Measurements from ENCODE around the gene NCL. TPM values are rescaled to one million over a fixed set of nuclear protein-coding genes. Genes with fewer than 3 reads are reported as not detected.

Gene NCL
- polyA plus RNA-seq, 1 donor = 541 TPM

GRCh38 chr2:231489990-231490389 lies 25.7 kb upstream of the NCL start:
- no CpG with 5 or more reads among the region's 14 CpGs for WGBS (ENCODE audit: insufficient coverage, low lambda C conversion rate)
- no peak for DNase-seq
- Histone ChIP-seq H3K36me3 (ENCODE audit: control insufficient read depth, insufficient read depth, low read length) (no peaks in the 10 kb centered on the region), H3K9me3 (ENCODE audit: control insufficient read depth, low read depth, low read length) (no peaks in the 10 kb centered on the region), H3K4me3 (ENCODE audit: low read length) (no peak overlapping the region), H3K4me1 (ENCODE audit: control insufficient read depth, insufficient read depth, low read length) (no peaks in the 10 kb centered on the region), H3K27ac (ENCODE audit: low read length) (no peak overlapping the region), H3K27me3 (ENCODE audit: control insufficient read depth, insufficient read depth, low read length) (no peaks in the 10 kb centered on the region)

GRCh38 chr2:231488331-231488730 lies 24.0 kb upstream of the NCL start:
- no peaks in the 10 kb centered on the region for H3K36me3 ChIP-seq (ENCODE audit: control insufficient read depth, insufficient read depth, low read length)
- H3K27me3 ChIP-seq (ENCODE audit: control insufficient read depth, insufficient read depth, low read length) = no peaks in the 10 kb centered on the region
- H3K9me3 ChIP-seq (ENCODE audit: control insufficient read depth, low read depth, low read length) = peaks cover 5% of the 10 kb centered on the region
- H3K4me1 ChIP-seq (ENCODE audit: control insufficient read depth, insufficient read depth, low read length) = no peaks in the 10 kb centered on the region
- WGBS (ENCODE audit: insufficient coverage, low lambda C conversion rate) = 100% methylated on average over 1 of the region's 5 CpGs
- H3K4me3 ChIP-seq (ENCODE audit: low read length) = no peak overlapping the region
- no peak overlapping the region for H3K27ac ChIP-seq (ENCODE audit: low read length)
- DNase-seq = no peak

- peaks cover 4% of the 10 kb centered on the region for H3K4me1 ChIP-seq (ENCODE audit: control insufficient read depth, insufficient read depth, low read length)
- H3K36me3 ChIP-seq (ENCODE audit: control insufficient read depth, insufficient read depth, low read length) = no peaks in the 10 kb centered on the region
- no peaks in the 10 kb centered on the region for H3K27me3 ChIP-seq (ENCODE audit: control insufficient read depth, insufficient read depth, low read length)
- 80% methylated on average over 1 of the region's 6 CpGs for WGBS (ENCODE audit: insufficient coverage, low lambda C conversion rate)
- peaks cover 7% of the 10 kb centered on the region for H3K9me3 ChIP-seq (ENCODE audit: control insufficient read depth, low read depth, low read length)
- H3K27ac ChIP-seq (ENCODE audit: low read length) = no peak overlapping the region
- no peak for DNase-seq
- H3K4me3 ChIP-seq (ENCODE audit: low read length) = no peak overlapping the region
These were observed 22.7 kb upstream of the NCL start for GRCh38 chr2:231486851-231487596.

DNA sequence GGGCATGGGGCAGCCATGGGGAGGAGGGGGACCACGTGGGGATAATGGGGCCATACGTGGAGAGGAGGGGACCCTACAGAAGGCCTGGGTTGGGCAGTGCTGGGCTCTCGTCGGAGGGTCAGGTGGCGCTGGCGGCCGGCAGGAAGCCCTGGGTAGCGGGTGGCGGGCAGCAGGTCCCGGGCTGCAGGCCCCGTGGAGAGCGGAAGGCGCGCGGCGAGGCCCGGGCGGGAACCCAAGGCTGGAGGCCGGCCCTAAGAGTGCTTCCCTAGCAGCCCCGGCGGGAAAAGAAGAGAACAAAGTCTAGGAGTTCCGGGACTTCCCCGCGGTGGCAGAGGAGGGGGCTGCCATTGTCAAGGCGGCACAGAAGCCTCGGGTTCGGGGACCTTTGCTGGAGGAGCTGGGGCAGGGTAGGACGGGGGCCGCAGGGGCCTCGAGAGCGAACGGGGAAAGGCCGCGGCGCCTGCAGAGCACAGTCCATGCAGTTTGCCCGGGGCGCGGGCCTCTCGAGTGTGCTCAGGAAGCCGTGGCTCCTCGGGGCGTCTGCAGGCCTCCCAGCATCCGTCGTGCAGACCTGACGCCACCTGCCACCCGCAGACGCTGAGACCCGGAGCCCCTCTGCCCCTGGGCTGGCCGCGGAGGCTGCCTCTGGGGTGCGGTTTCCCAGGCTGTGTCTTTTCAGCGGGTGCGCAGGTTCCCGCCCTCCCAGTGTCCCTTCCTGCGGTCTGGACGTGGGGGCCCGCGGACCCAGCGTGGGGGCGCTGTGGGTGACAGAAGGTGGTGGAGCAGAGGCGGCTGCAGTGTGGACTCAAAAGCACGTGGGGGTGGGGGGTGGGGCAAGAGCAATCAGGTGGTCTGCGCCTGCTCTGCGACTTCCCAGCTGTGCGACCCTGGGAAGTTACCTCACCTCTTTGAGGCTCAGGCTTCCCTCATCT lies 19.4 kb upstream of the NCL start:
- Histone ChIP-seq H3K27ac (ENCODE audit: low read length) (peak overlapping the region; percentile 59), H3K9me3 (ENCODE audit: control insufficient read depth, low read depth, low read length) (peaks cover 7% of the 10 kb centered on the region), H3K36me3 (ENCODE audit: control insufficient read depth, insufficient read depth, low read length) (no peaks in the 10 kb centered on the region), H3K4me3 (ENCODE audit: low read length) (peak overlapping the region; percentile 46), H3K4me1 (ENCODE audit: control insufficient read depth, insufficient read depth, low read length) (peaks cover 4% of the 10 kb centered on the region), H3K27me3 (ENCODE audit: control insufficient read depth, insufficient read depth, low read length) (no peaks in the 10 kb centered on the region)
- no CpG with 5 or more reads among the region's 65 CpGs for WGBS (ENCODE audit: insufficient coverage, low lambda C conversion rate)
- DNase-seq = peak in 1 of 2 donors; percentile 31

DNA sequence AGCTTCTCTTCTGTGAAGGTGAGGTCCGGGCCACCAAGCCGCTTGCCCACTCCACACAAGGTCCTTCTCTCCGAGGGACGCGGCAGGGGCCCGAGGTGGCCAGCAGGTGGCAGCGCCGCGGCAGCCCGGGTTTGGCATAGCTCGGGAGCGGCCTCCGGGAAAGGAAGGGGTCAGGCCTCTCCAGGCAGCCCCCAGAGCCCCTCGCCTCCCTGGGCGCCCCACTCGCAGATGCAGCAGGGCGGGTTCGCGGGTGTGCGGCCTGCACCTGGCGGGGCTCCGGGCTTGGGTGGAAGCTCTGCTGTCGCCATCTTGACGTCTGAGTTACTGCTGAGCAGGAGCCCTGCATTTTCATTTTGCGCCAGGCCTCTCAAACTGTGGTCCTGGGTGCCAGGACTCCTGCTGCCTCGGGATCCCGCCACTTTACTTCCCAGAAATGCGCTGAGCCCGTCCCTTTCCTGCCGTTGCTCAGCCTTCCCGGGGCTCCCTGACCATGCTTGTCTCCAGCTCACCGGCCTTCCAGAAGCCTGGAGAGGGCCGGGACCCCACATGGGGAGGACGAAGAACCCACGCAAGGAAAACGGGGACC lies 18.6 kb upstream of the NCL start:
- peak overlapping the region; percentile 46 for H3K4me3 ChIP-seq (ENCODE audit: low read length)
- H3K36me3 ChIP-seq (ENCODE audit: control insufficient read depth, insufficient read depth, low read length) = no peaks in the 10 kb centered on the region
- WGBS (ENCODE audit: insufficient coverage, low lambda C conversion rate) = no CpG with 5 or more reads among the region's 36 CpGs
- peak; percentile 31 to 48 for DNase-seq
- peak overlapping the region; percentile 59 for H3K27ac ChIP-seq (ENCODE audit: low read length)
- H3K27me3 ChIP-seq (ENCODE audit: control insufficient read depth, insufficient read depth, low read length) = no peaks in the 10 kb centered on the region
- peaks cover 4% of the 10 kb centered on the region for H3K4me1 ChIP-seq (ENCODE audit: control insufficient read depth, insufficient read depth, low read length)
- peaks cover 7% of the 10 kb centered on the region for H3K9me3 ChIP-seq (ENCODE audit: control insufficient read depth, low read depth, low read length)

DNA sequence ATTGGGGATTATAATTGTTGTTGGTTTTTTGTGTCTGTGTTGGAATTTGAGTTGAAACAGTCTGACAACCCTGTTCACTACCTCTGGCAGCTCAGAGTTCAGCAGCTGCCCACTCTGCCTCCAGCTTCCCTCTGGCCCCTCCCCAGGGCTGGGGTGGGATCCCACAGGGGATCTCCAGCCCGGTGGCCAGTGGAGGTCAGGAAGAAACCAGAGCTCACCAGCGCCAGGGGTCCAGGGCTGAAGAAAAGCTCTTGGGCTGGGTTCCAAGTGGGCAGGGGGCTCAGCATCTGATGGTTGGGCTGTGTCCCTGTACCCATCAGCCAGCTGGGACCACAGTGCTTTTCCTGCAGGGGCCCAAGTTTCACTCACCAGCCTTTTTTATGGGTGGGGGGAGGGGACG lies 16.5 kb upstream of the NCL start:
- no CpG with 5 or more reads among the region's 3 CpGs for WGBS (ENCODE audit: insufficient coverage, low lambda C conversion rate)
- H3K4me1 ChIP-seq (ENCODE audit: control insufficient read depth, insufficient read depth, low read length) = peaks cover 4% of the 10 kb centered on the region
- H3K36me3 ChIP-seq (ENCODE audit: control insufficient read depth, insufficient read depth, low read length) = no peaks in the 10 kb centered on the region
- peaks cover 7% of the 10 kb centered on the region for H3K9me3 ChIP-seq (ENCODE audit: control insufficient read depth, low read depth, low read length)
- DNase-seq = no peak
- no peak overlapping the region for H3K4me3 ChIP-seq (ENCODE audit: low read length)
- no peak overlapping the region for H3K27ac ChIP-seq (ENCODE audit: low read length)
- no peaks in the 10 kb centered on the region for H3K27me3 ChIP-seq (ENCODE audit: control insufficient read depth, insufficient read depth, low read length)

DNA sequence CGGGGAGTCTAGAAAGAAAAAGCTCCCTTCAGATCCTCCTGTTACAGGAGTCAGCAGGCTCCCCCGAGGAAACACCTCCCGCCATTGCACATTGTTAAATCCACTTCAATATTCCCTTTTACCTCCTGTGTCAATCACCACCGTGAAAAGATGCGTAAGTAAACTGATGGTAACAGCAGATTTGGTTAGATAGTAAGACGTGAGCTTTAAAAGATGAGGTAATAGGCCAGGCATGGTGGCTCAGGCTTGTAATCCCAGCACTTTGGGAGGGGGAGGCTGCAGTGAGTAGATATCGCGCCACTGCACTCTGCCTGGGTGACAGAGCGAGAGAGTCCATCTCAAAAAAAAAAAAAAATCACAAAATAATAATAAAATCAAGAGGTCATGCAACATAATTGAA lies 15.2 kb upstream of the NCL start:
- Histone ChIP-seq H3K36me3 (ENCODE audit: control insufficient read depth, insufficient read depth, low read length) (no peaks in the 10 kb centered on the region), H3K4me3 (ENCODE audit: low read length) (no peak overlapping the region), H3K4me1 (ENCODE audit: control insufficient read depth, insufficient read depth, low read length) (peaks cover 4% of the 10 kb centered on the region), H3K27ac (ENCODE audit: low read length) (no peak overlapping the region), H3K9me3 (ENCODE audit: control insufficient read depth, low read depth, low read length) (peaks cover 7% of the 10 kb centered on the region), H3K27me3 (ENCODE audit: control insufficient read depth, insufficient read depth, low read length) (no peaks in the 10 kb centered on the region)
- WGBS (ENCODE audit: insufficient coverage, low lambda C conversion rate) = no CpG with 5 or more reads among the region's 9 CpGs
- DNase-seq = no peak

DNA sequence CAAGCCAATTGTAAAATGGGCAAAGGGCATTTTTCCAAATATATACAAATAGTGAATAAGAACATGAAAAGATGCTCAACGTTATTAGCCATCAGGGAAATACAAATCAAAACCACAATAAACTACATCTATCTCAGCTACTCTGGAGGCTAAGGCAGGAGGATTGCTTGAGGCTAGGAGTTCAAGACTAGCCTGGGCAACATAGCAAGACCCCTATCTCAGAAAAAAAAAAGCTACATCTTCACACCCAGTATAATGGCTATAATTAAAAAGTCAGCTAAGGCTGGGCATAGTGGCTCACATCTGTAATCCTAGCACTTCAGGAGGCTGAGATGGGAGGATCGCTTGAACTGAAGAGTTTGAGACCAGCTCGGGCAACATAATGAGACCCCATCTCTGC lies 12.6 kb upstream of the NCL start:
- Histone ChIP-seq H3K27ac (ENCODE audit: low read length) (no peak overlapping the region), H3K27me3 (ENCODE audit: control insufficient read depth, insufficient read depth, low read length) (no peaks in the 10 kb centered on the region), H3K9me3 (ENCODE audit: control insufficient read depth, low read depth, low read length) (no peaks in the 10 kb centered on the region), H3K36me3 (ENCODE audit: control insufficient read depth, insufficient read depth, low read length) (no peaks in the 10 kb centered on the region), H3K4me1 (ENCODE audit: control insufficient read depth, insufficient read depth, low read length) (no peaks in the 10 kb centered on the region), H3K4me3 (ENCODE audit: low read length) (no peak overlapping the region)
- DNase-seq = no peak
- WGBS (ENCODE audit: insufficient coverage, low lambda C conversion rate) = no CpG with 5 or more reads among the region's 3 CpGs

DNA sequence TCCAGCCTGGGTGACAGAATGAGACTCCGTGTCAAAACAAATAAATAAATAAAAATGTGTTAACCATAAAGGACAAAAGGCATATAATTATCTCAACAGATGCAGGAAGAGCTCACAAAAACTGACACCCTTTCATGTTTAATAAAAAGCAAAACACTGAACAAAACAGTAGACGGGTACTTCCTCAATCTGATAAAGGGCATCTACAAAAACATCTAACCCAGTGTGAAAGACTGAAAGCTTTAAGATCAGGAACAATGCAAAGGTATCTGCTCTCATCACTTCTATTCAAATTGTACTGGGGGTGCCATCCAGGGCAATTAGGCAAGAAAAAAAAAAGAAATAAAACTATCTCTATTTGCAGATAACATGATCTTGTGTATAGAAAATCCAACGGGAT lies 11.7 kb upstream of the NCL start:
- no peak for DNase-seq
- Histone ChIP-seq H3K9me3 (ENCODE audit: control insufficient read depth, low read depth, low read length) (no peaks in the 10 kb centered on the region), H3K27me3 (ENCODE audit: control insufficient read depth, insufficient read depth, low read length) (no peaks in the 10 kb centered on the region), H3K36me3 (ENCODE audit: control insufficient read depth, insufficient read depth, low read length) (no peaks in the 10 kb centered on the region), H3K27ac (ENCODE audit: low read length) (no peak overlapping the region), H3K4me3 (ENCODE audit: low read length) (no peak overlapping the region), H3K4me1 (ENCODE audit: control insufficient read depth, insufficient read depth, low read length) (no peaks in the 10 kb centered on the region)
- 63% methylated on average over 1 of the region's 3 CpGs for WGBS (ENCODE audit: insufficient coverage, low lambda C conversion rate)

DNA sequence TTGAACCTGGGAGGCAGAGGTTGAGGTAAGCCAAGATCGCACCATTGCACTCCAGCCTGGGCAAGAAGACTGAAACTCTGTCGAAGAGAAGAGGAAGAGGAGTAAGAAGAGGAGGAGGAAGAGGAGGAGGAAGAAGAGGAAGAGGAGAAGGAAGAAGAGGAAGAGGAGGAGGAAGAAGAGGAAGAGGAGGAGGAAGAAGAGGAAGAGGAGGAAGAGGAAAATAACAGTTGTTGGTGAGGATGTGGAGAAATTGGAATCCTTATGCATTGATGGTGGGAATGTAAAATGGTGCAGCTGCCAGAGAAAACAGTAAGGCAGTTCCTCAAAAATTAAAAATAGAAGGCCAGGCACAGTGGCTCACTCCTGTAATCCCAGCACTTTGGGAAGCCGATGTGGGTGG lies 8.5 kb upstream of the NCL start:
- Histone ChIP-seq H3K4me3 (ENCODE audit: low read length) (no peak overlapping the region), H3K4me1 (ENCODE audit: control insufficient read depth, insufficient read depth, low read length) (no peaks in the 10 kb centered on the region), H3K27ac (ENCODE audit: low read length) (no peak overlapping the region), H3K36me3 (ENCODE audit: control insufficient read depth, insufficient read depth, low read length) (no peaks in the 10 kb centered on the region), H3K9me3 (ENCODE audit: control insufficient read depth, low read depth, low read length) (no peaks in the 10 kb centered on the region), H3K27me3 (ENCODE audit: control insufficient read depth, insufficient read depth, low read length) (no peaks in the 10 kb centered on the region)
- no peak for DNase-seq
- 93% methylated on average over 2 of the region's 3 CpGs for WGBS (ENCODE audit: insufficient coverage, low lambda C conversion rate)

Measured in large intestine (tissue), 3 donors.